ENCODE data around the gene KCNQ5.

The KCNQ5 gene

DNA sequence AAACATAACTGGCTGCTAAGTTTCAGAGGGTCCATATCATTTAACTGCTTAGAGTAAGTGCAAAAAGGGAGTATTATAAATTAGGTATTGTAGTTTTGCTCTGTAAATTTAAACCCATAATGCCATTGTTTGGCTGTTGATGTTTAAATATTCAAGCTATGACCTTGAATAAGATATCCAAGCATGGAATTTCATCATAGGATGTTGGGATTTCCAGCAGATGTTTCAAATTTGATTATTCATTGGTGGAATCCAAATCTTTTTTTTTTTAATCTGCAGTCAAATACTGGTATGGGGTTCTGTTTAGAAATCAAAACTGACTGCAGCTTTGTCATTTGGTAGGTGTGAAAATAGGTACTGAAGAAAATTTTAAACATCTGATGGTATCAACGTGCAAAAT lies 442.4 kb downstream of the KCNQ5 start:
- TF ChIP-seq POLR2A (IDR thresholded peaks at IDR 0.05; ENCODE audit: low read depth, low read length): no peak
- FAIRE-seq: no peak
- DNase-seq (ENCODE audit: insufficient read length, low spot score): no peak

DNA sequence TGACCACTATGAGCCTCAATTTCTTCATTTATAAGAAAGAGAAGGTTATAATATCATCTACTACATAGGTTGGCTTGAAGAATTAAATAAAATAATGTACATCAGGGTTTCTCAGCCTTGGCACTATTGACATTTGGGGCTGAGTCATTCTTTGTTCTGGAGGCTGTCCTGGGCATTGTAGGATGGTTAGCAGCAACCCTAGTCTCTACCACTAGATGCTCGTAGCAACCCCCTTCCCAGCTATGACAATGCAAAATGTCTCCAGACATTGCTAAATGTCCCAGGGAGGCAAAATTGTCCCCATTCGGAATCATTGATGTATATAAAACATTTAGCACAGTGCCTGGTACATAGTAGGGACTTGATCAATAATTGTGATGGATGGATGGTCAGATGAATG lies 451.4 kb downstream of the KCNQ5 start:
- no peak for DNase-seq (ENCODE audit: insufficient read length, low spot score)
- peak; percentile 64 for FAIRE-seq
- TF ChIP-seq POLR2A (IDR thresholded peaks at IDR 0.05; ENCODE audit: low read depth, low read length): no peak

DNA sequence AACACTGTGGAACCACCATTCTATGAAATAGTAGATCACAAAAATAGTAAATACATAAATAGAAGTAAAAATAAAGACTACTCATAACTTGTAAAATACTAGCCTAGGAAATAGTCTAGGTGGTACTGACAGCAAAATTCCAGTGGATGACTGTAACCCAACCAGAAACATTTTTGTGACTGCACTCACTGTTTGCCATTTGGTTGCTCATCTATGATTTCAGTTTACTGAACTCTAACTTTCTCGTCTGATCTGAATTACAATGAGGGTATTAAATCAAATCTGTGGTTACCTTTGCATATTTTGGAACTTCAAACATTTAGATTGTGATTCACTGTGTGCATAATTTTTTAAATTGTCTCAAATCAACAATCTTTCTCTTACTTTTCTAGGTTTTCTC lies 452.3 kb downstream of the KCNQ5 start:
- no peak for TF ChIP-seq POLR2A (IDR thresholded peaks at IDR 0.05; ENCODE audit: low read depth, low read length)
- peak; percentile 25 for DNase-seq (ENCODE audit: insufficient read length, low spot score)
- FAIRE-seq: peak; percentile 96

DNA sequence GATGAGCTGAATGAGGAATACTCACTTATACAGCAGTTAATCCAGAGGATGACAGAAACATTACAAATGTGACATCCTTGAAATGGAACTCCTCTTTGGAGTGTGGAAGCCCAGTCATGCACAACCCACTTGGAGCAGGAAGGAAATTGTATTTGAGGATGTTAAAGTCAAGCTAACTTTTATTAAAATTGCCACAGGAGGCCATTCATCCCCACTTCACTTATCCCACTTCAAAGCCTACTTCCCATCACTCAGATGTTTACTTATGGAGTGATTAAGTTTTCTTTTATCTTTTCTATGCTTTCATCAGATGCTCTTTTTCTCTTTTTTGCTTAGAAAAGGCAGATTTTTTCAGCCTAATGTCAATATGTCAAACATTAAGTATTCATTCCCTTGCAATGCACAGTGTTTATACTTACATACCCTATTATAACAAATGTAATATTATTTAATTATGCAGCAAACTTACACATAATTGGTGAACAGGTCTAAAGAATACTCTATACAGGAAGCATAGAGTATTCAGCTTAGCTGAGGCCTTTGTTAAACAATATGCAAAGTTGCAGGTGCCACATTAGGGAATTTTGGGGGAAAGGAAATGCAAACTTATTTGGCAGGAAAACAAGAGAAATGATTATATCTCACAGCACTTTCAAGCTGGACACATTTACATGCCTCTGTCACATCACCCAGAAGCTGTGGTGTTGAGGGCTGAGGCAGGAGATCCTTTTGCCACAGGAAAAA lies 454.5 kb downstream of the KCNQ5 start:
- TF ChIP-seq POLR2A (IDR thresholded peaks at IDR 0.05; ENCODE audit: low read depth, low read length): no peak
- DNase-seq (ENCODE audit: insufficient read length, low spot score) (no peak), FAIRE-seq (peak; percentile 33)

DNA sequence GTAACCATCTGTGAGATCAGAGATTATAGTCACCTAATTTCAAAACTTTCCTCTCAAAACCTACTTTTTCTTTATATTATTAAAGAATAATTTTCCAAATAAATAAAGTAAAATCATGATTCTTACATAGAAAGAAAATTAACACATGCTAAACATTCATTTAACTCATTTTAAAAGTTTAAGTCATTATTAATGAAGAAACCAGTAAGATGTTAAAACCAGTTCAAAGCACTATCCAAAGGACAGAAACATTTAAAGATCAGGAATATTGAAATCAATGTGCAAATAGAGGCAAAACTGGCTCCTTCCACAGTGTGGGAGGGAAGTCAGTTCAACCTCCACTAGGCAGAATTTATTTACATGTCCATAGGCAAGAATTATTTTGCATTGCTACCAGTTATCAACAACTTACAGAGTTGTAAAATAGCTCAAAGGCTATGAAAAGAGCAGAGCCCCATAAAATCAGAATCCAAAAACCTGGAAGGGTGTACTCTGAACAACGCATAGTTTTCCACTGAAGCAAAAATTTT lies 456.5 kb downstream of the KCNQ5 start:
- peak; percentile 65 for FAIRE-seq
- no peak for DNase-seq (ENCODE audit: insufficient read length, low spot score)
- TF ChIP-seq POLR2A (IDR thresholded peaks at IDR 0.05; ENCODE audit: low read depth, low read length): no peak

DNA sequence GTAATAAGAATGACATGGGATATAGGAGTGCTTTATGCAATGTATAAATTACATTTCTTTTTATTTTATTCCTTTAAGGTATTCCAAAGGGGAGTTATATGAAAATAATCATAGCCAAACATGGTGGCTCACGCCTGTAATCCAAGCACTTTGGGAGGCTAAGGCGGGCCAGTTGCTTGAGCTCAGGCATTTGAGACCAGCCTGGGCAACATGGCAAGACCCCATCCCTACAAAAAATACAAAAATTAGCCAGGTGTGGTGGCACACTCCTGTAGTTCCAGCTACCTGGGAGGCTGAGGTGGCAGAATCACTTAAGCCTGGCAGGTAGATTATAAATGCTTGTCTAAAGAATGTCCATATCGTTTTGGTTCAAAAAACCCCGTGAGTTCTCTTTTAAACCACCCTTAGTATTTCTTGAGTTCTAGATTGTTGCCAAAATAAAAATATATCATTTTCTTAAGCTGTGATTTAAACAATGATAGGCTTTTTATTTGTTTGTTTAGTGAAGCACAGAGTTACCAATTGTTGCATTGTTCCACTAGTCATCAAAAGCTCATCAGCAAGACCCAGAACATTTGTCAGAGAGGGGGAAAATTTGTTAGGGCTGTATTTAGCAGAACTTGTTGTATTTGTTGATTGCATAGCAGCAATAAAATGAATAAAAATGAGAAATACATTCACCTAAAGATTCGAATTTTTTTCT lies 457.2 kb downstream of the KCNQ5 start:
- FAIRE-seq (no peak), DNase-seq (ENCODE audit: insufficient read length, low spot score) (no peak)
- no peak for TF ChIP-seq POLR2A (IDR thresholded peaks at IDR 0.05; ENCODE audit: low read depth, low read length)

DNA sequence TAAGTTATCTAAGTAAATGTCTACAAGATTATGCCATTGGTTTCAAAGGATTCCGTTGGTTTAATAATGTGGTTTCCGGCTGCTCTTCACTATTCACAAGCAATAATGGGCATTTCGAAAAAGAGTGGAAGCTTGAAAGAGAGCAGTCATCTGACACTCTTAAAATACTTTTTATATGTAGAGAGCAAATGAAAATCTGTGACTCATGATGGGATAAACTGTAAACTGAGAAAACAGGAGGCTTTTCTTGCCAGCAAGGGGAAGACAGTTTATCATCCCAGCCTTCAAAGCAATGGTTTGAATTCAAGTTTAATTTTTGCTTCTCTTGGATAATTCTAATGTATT lies 457.7 kb downstream of the KCNQ5 start:
- FAIRE-seq (peak; percentile 96), DNase-seq (ENCODE audit: insufficient read length, low spot score) (peak; percentile 16)
- TF ChIP-seq POLR2A (IDR thresholded peaks at IDR 0.05; ENCODE audit: low read depth, low read length): no peak

DNA sequence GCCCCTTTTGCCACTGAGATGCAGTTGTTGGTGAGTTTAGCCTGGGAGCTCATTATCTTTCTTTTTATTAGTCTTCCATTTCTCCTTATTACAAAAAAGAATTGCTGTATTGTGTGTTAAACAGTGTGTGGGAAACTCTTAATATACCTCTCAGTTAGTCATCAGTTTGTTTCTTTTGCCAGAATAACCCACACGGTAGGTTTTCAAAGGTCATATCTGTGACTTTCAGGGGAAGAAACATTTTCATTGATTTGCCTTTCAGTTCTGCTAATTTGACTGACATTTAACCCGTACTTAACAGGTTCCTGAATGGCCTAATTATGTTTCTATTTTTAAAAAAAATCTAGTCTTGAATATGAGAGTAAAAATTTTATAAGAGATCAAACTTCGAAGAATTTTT lies 458.1 kb downstream of the KCNQ5 start:
- TF ChIP-seq POLR2A (IDR thresholded peaks at IDR 0.05; ENCODE audit: low read depth, low read length): no peak
- DNase-seq (ENCODE audit: insufficient read length, low spot score): no peak
- no peak for FAIRE-seq

DNA sequence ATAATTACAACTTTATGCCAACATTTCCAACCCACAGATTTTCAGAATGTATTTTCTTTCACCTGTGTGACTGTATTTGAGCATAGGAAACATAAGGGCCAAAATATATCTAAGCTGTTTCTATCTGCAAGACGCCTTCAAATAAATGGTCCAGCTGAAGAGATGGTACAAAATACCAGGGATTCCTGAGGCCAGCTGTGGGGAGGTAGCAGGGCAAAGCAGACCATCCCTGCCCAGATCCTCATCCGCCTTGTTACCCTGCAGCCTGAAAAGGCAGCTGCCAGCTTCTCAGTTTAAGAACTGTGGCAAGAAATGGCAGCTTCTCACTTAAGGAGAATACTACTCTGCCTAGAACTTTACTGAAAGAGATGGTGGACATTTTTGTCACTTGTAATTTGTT lies 460.1 kb downstream of the KCNQ5 start:
- no peak for FAIRE-seq
- no peak for DNase-seq (ENCODE audit: insufficient read length, low spot score)
- no peak for TF ChIP-seq POLR2A (IDR thresholded peaks at IDR 0.05; ENCODE audit: low read depth, low read length)

DNA sequence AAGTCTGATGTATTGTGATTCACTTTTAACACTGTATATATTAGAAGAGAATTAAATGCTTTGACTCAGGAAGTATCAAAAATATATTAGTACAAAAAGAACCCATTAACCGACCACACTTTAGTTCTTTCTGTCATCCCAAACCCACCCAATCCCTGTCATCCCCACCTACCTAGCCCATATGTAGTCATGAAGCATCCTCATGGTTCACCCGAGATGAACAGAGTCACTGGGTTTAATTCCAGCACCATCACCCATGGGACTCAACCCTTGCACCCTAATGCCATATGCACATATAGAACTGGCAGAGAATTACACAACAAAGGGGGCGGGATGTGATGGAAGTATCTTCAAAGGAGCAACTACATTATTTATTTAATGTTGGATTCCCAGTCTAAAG lies 462.0 kb downstream of the KCNQ5 start:
- DNase-seq (ENCODE audit: insufficient read length, low spot score) (no peak), FAIRE-seq (no peak)
- no peak for TF ChIP-seq POLR2A (IDR thresholded peaks at IDR 0.05; ENCODE audit: low read depth, low read length)

DNA sequence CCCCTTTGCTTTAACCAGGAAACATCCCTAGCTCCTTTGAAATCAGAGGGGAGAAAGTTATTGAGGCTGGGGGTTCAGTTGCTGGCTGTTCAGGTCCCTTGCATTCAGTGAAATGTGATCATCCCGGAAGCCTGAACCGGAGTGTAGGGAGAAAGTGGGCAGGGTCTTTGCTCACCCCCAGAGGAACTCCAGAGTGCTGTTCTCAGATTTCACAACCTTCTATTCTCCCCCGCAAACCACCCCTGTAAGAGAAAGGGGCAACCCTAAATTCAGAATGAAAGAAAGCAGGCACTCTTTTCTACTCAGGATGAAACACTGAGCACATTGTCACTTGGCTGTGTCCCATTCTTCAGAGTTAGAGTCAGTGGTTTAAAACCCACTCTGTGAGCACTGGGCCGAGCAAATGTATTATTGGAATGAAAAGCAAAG lies 463.6 kb downstream of the KCNQ5 start:
- TF ChIP-seq POLR2A (IDR thresholded peaks at IDR 0.05; ENCODE audit: low read depth, low read length): no peak
- DNase-seq (ENCODE audit: insufficient read length, low spot score) (no peak), FAIRE-seq (no peak)

DNA sequence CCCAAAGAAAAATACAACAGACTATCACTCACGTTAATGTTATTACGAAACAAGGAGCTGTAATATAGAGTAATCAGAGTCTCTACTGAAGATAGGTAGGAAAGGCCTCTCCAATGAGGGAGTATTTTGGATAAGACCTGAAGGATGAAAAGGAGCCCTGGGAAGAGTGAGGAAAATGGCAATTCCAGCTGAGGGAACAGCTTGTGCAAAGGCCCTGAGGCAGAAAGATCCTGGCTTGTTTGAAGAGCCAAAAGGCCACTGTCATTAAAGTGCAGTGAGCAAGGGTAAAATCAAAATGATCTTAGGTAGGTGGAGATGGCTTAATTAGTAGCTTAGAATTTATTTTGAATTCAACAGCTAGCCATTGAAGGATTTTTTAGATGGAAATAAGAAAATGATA lies 464.9 kb downstream of the KCNQ5 start:
- no peak for TF ChIP-seq POLR2A (IDR thresholded peaks at IDR 0.05; ENCODE audit: low read depth, low read length)
- no peak for FAIRE-seq

DNA sequence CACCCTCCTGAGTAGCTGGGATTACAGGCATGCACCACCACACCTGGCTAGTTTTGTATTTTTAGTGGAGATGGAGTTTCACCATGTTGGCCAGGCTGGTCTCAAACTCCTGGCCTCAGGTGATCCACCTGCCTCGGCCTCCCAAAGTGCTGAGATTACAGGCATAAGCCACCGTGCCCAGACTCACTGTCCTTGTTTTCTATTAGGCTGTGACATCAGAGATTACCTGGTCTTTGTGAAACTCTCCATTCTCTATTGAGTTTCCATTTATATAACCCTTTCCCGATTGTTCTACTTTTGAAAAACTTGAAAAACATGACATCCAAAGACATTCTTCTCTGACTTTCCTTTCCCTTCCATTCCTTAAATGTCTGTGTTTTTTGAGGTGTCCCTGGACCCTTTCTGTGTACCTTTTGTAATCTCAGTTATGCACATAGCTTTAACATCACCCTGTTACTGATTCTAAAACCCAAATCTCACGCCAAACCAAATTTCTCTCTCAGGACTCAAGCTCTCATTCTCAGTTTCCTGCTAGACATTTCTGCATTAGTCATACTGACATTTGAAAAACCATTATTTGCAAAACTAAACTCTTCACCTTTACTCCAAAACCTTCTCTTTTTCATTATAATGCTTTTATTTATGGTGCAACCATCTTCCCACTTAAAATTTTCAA lies 466.4 kb downstream of the KCNQ5 start:
- no peak for DNase-seq (ENCODE audit: insufficient read length, low spot score)
- no peak for TF ChIP-seq POLR2A (IDR thresholded peaks at IDR 0.05; ENCODE audit: low read depth, low read length)
- peak; percentile 58 for FAIRE-seq

More for the DNA sequence above, 464.9 kb downstream of the KCNQ5 start:
- no peak for DNase-seq (ENCODE audit: insufficient read length, low spot score)

DNA sequence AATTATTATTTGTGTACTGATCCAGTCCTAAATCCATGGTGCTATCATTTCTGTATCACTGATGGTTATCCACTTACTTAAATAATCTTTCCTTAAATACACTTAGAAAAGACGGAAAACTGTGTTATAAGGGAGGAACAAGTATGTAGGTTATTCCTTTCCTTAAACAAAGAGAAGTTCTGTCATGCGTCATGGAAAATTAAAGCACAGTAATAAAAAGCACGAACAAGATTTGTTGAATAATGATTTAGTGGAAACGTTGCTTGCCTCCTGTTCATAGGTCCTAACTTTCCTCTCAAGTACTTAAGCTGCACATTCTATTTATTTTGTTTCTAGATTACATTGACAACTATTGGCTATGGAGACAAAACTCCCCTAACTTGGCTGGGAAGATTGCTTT lies 483.1 kb downstream of the KCNQ5 start:
- FAIRE-seq (peak; percentile 52), DNase-seq (ENCODE audit: insufficient read length, low spot score) (no peak)
- no peak for TF ChIP-seq POLR2A (IDR thresholded peaks at IDR 0.05; ENCODE audit: low read depth, low read length)

Data from H54 (cell line).